Esophagus (tissue), 2 donors: Measurements from ENCODE around the gene MAPK14. TPM values are rescaled to one million over a fixed set of nuclear protein-coding genes. Genes with fewer than 3 reads are reported as not detected.

Experiments used
- H3K27ac ChIP-seq, 2 donors: one replicate each; pipeline ENCODE4 v1.5.1; 2013; ENCODE audit warnings: low read depth in 2 of 2, mild to moderate bottlenecking in 2 of 2, inconsistent platforms in 1 of 2, low read length in 1 of 2, moderate library complexity in 1 of 2
- H3K27me3 ChIP-seq, 2 donors: one replicate each; pipeline ENCODE4 v1.6.1; 2013; ENCODE audit warnings: low read length in 2 of 2, control low read depth in 1 of 2, mild to moderate bottlenecking in 1 of 2; ENCODE audit not compliant: insufficient read depth in 2 of 2, control insufficient read depth in 1 of 2
- H3K36me3 ChIP-seq, 2 donors: one replicate each; pipeline ENCODE4 v1.6.1; 2013; ENCODE audit warnings: low read length in 1 of 2; ENCODE audit not compliant: control insufficient read depth in 2 of 2, insufficient read depth in 2 of 2
- H3K4me1 ChIP-seq, 2 donors: one replicate each; pipeline ENCODE4 v1.6.1; 2013; ENCODE audit warnings: low read length in 1 of 2; ENCODE audit not compliant: control insufficient read depth in 2 of 2, insufficient read depth in 2 of 2
- H3K4me3 ChIP-seq, 2 donors: one replicate each; pipeline ENCODE4 v1.5.1; 2013; ENCODE audit warnings: low read length in 2 of 2, mild to moderate bottlenecking in 2 of 2, low read depth in 1 of 2, moderate library complexity in 1 of 2
- H3K9me3 ChIP-seq, 2 donors: one replicate each; pipeline ENCODE4 v1.6.1; 2013; ENCODE audit warnings: mild to moderate bottlenecking in 2 of 2, low read depth in 1 of 2, low read length in 1 of 2, moderate library complexity in 1 of 2; ENCODE audit not compliant: control insufficient read depth in 2 of 2, insufficient read depth in 1 of 2
- WGBS, 2 donors: extraction: QIAGEN DNeasy Blood & Tissue Kit; methylation state at CpG; one replicate each; pipeline ENCODE4 v1.1.7; 2013; 5-methylcytosine and 5-hydroxymethylcytosine counted together
- polyA plus RNA-seq, 2 donors: library from polyadenylated mRNA; stranded (reverse); fragments of 200-250 nt; gene quantifications; one replicate each; pipeline ENCODE4 v1.2.3, GENCODE V29; 2013
- donor health status: healthy with polysubstance abuse.
- donor health status: Bipolar disorder and iron deficiency.

MAPK14 gene
- polyA plus RNA-seq, 2 donors, result 11.3 to 19.1 TPM

- 92 to 93% methylated on average over 2 of the region's 2 CpGs for WGBS, 2 donors
- H3K27me3 ChIP-seq, result no peaks in the 10 kb centered on the region
- peaks cover 0 to 6% of the 10 kb centered on the region in 2 donors for H3K36me3 ChIP-seq
- H3K4me3 ChIP-seq, result no peak overlapping the region
- H3K9me3 ChIP-seq, result no peaks in the 10 kb centered on the region
- no peak overlapping the region for H3K27ac ChIP-seq
- no peaks in the 10 kb centered on the region for H3K4me1 ChIP-seq
These were observed 66.6 kb downstream of the MAPK14 start for GRCh38 chr6:36094238-36094637.

GRCh38 chr6:36094753-36095496 lies 67.3 kb downstream of the MAPK14 start:
- peaks cover 0 to 6% of the 10 kb centered on the region in 2 donors for H3K36me3 ChIP-seq
- no peak overlapping the region for H3K4me3 ChIP-seq
- H3K27me3 ChIP-seq, result no peaks in the 10 kb centered on the region
- H3K9me3 ChIP-seq, result no peaks in the 10 kb centered on the region
- 9 to 11% methylated on average over 9 of the region's 9 CpGs for WGBS, 2 donors
- H3K4me1 ChIP-seq, result no peaks in the 10 kb centered on the region
- H3K27ac ChIP-seq, result peak overlapping the region in 1 of 2 donors; percentile 42

- no peaks in the 10 kb centered on the region for H3K27me3 ChIP-seq
- H3K36me3 ChIP-seq, result peaks cover 0 to 6% of the 10 kb centered on the region in 2 donors
- 66 to 82% methylated on average over 8 of the region's 8 CpGs for WGBS, 2 donors
- H3K27ac ChIP-seq, result peak overlapping the region in 1 of 2 donors; percentile 15
- no peaks in the 10 kb centered on the region for H3K4me1 ChIP-seq
- H3K4me3 ChIP-seq, result no peak overlapping the region
- no peaks in the 10 kb centered on the region for H3K9me3 ChIP-seq
These were observed 68.1 kb downstream of the MAPK14 start for GRCh38 chr6:36095497-36096391.

- Histone ChIP-seq H3K27ac (no peak overlapping the region), H3K4me1 (no peaks in the 10 kb centered on the region), H3K4me3 (no peak overlapping the region), H3K27me3 (no peaks in the 10 kb centered on the region), H3K36me3 (peaks cover 3% of the 10 kb centered on the region in 2 donors), H3K9me3 (no peaks in the 10 kb centered on the region)
- 81 to 83% methylated on average over 3 of the region's 3 CpGs for WGBS, 2 donors
These were observed 70.8 kb downstream of the MAPK14 start for GRCh38 chr6:36098253-36098919.

- Histone ChIP-seq H3K27ac (no peak overlapping the region), H3K4me3 (no peak overlapping the region), H3K9me3 (no peaks in the 10 kb centered on the region), H3K27me3 (no peaks in the 10 kb centered on the region), H3K36me3 (peaks cover 3% of the 10 kb centered on the region in 2 donors), H3K4me1 (no peaks in the 10 kb centered on the region)
- WGBS, 2 donors, result 73 to 80% methylated on average over 5 of the region's 5 CpGs
These were observed 71.5 kb downstream of the MAPK14 start for GRCh38 chr6:36098920-36099647.

- no peaks in the 10 kb centered on the region for H3K4me1 ChIP-seq
These were observed 72.4 kb downstream of the MAPK14 start for GRCh38 chr6:36099869-36100483.

GRCh38 chr6:36101691-36102090 lies 74.1 kb downstream of the MAPK14 start:
- Histone ChIP-seq H3K36me3 (peaks cover 3% of the 10 kb centered on the region in 2 donors), H3K9me3 (no peaks in the 10 kb centered on the region), H3K27ac (no peak overlapping the region), H3K27me3 (no peaks in the 10 kb centered on the region), H3K4me3 (no peak overlapping the region), H3K4me1 (no peaks in the 10 kb centered on the region)
- 92 to 97% methylated on average over 3 of the region's 3 CpGs for WGBS, 2 donors

More at GRCh38 chr6:36099869-36100483, 72.4 kb downstream of the MAPK14 start:
- 57 to 69% methylated on average over 6 of the region's 6 CpGs for WGBS, 2 donors
- no peak overlapping the region for H3K27ac ChIP-seq
- peaks cover 3% of the 10 kb centered on the region in 2 donors for H3K36me3 ChIP-seq
- no peaks in the 10 kb centered on the region for H3K27me3 ChIP-seq
- no peaks in the 10 kb centered on the region for H3K9me3 ChIP-seq
- H3K4me3 ChIP-seq, result no peak overlapping the region

GRCh38 chr6:36102853-36103252 lies 75.2 kb downstream of the MAPK14 start:
- Histone ChIP-seq H3K27ac (no peak overlapping the region), H3K27me3 (no peaks in the 10 kb centered on the region), H3K4me1 (no peaks in the 10 kb centered on the region), H3K36me3 (peaks cover 3 to 6% of the 10 kb centered on the region in 2 donors), H3K9me3 (no peaks in the 10 kb centered on the region), H3K4me3 (no peak overlapping the region)
- WGBS, 2 donors, result 69 to 73% methylated on average over 4 of the region's 4 CpGs
